ENCODE measurements around the gene TMEM50B.

Gene TMEM50B

DNA sequence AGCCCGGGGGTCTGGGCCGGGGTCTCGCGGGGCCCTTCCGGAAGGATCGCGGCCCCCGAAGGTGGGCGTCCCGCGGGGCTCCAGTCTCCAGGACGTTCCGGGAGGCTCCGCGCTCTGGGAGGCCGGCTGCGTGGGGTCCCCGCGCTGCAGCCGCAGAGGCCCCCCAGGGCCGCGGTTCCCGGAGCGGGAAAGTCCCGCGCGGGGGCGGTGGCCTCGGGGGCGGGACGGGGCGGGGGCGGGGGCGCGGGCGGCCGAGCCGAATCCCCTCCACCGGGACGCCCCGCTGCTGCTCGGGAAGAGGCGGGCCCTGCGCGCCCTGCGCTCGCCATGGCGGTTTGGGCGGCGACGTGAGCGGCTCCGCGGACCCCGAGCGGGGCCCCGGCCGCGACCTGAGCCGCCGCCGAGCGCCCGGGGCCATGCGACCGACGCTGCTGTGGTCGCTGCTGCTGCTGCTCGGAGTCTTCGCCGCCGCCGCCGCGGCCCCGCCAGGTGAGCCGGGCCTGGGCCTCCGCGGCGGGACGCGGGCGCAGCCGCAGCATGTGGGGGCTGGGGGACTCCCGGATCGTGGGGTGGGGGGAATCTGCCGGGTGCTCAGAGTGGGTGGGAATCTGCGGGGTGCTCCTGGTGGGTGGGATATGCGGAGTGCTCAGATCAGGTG, 76.5 kb downstream of the TMEM50B start, which contains the start of gene IFNGR2:
Gene IFNGR2, plus strand, starts transcription at position 286 of the 658 bp plus-strand sequence. Its CDS starts 131 bp downstream, at position 417.
- peak within 1 kb of the TSS; percentile 81 for H3K27ac ChIP-seq
- DNase-seq: peak; percentile 60
- H3K4me3 ChIP-seq (ENCODE audit: low read depth, low read length): peak within 1 kb of the TSS; percentile 77
- no peaks in the 10 kb centered on the region for H3K27me3 ChIP-seq (ENCODE audit: insufficient read depth, low read depth, severe bottlenecking)
- peaks cover 11% of the 10 kb centered on the region for H3K36me3 ChIP-seq
- no peaks in the 10 kb centered on the region for H3K9me3 ChIP-seq (ENCODE audit: severe bottlenecking)
- TF ChIP-seq, protein P1, sequence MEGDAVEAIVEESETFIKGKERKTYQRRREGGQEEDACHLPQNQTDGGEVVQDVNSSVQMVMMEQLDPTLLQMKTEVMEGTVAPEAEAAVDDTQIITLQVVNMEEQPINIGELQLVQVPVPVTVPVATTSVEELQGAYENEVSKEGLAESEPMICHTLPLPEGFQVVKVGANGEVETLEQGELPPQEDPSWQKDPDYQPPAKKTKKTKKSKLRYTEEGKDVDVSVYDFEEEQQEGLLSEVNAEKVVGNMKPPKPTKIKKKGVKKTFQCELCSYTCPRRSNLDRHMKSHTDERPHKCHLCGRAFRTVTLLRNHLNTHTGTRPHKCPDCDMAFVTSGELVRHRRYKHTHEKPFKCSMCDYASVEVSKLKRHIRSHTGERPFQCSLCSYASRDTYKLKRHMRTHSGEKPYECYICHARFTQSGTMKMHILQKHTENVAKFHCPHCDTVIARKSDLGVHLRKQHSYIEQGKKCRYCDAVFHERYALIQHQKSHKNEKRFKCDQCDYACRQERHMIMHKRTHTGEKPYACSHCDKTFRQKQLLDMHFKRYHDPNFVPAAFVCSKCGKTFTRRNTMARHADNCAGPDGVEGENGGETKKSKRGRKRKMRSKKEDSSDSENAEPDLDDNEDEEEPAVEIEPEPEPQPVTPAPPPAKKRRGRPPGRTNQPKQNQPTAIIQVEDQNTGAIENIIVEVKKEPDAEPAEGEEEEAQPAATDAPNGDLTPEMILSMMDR (IDR thresholded peaks at IDR 0.05; ENCODE audit: low read depth, low read length): no peak

DNA sequence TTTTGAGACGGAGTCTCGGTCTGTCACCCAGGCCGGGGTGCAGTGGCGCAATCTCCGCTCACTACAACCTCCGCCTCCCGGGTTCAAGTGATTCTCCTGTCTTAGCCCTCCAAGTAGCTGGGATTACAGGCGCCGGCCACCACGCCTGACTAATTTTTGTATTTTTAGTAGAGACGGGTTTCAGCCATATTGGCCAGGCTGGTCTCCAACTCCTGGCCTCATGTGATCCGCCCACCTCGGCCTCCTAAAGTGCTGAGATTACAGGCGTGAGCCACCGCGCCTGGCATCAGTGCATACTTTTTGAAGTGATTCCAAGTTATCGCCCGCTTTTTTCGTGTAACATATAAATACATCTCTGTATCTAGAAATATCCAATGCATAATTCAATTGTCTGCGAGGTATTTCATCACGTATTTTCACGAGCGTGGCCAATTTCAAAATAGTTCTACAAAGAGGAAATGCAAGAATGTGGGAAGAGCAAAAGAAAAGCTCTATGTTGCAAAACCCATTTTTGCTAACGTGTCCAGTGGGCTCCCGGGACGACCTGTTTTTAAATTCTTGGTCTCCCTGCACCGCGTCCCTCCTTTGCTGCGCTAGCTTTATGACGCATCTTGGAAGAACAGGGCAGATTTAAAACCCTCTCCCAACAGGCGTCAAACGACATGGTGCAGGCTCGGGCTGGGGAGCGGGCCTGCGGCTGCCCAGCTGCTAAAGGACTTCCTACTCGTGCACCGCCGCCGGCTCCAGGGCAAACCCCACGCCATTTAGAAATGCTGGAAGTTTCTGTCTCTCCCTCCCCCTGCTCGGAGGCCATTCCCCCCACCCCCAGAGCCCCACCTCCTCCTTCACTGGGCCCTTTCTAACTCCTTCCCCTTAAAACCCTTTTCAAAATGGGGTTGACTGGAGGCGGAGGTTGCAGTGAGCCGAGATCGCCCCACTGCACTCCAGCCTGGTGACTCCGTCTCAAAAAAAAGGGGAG, 77.5 kb downstream of the TMEM50B start:
- DNase-seq: peak; percentile 38
- Histone ChIP-seq H3K9me3 (ENCODE audit: severe bottlenecking) (no peaks in the 10 kb centered on the region), H3K27ac (peak overlapping the region; percentile 81), H3K27me3 (ENCODE audit: insufficient read depth, low read depth, severe bottlenecking) (no peaks in the 10 kb centered on the region), H3K36me3 (peaks cover 5% of the 10 kb centered on the region; the same call in 1 of the 2 replicates), H3K4me3 (ENCODE audit: low read depth, low read length) (peak overlapping the region; percentile 77)
- TF ChIP-seq, protein P1 (IDR thresholded peaks at IDR 0.05; ENCODE audit: low read depth, low read length): no peak

DNA sequence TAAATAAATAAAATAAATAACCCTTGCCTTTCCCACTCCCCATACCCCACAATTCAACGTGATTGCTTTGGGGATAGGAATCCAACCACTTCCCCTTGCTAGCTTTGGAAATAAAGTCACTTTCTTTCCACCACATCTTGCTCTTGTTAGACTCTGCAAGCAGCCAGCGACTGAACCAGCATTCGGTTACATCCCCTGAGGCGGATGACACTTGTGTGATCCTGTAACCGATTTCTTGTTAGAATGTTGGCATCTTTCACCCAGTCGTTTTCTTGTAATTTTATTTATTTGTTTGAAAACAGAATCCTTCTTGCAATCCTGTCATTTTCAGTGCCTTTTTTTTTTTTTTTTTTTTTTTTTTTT, 78.2 kb downstream of the TMEM50B start:
- Histone ChIP-seq H3K27me3 (ENCODE audit: insufficient read depth, low read depth, severe bottlenecking) (no peaks in the 10 kb centered on the region), H3K36me3 (no peaks in the 10 kb centered on the region), H3K9me3 (ENCODE audit: severe bottlenecking) (no peaks in the 10 kb centered on the region), H3K4me3 (ENCODE audit: low read depth, low read length) (no peak overlapping the region), H3K27ac (no peak overlapping the region)
- no peak for DNase-seq
- TF ChIP-seq, protein P1 (IDR thresholded peaks at IDR 0.05; ENCODE audit: low read depth, low read length): no peak
